HG03025 (cell line): Measurements from ENCODE around the gene POU4F2.

ENCODE experiments used
- ATAC-seq: cut with Tn5 transposase; IDR thresholded peaks from one replicate; pipeline ENCODE4 v1.9.1; 2021; ENCODE audit warnings: mild to moderate bottlenecking, moderate library complexity; ENCODE audit not compliant: unreplicated experiment, low FRiP score

Gene POU4F2

GRCh38 chr4:146638786-146639505 lies at the start of gene POU4F2:
Gene POU4F2, plus strand, starts transcription at chr4:146638893. Its CDS starts 248 bp downstream, at chr4:146639141.
- ATAC-seq: no peak

GRCh38 chr4:146590801-146591200 lies 47.9 kb upstream of the POU4F2 start:
- ATAC-seq: no peak

- ATAC-seq: no peak
These were observed 46.7 kb upstream of the POU4F2 start for GRCh38 chr4:146592019-146592418.

- ATAC-seq: no peak
These were observed 5.8 kb upstream of the POU4F2 start for GRCh38 chr4:146632770-146633470.

GRCh38 chr4:146633471-146633800 lies 5.3 kb upstream of the POU4F2 start:
- ATAC-seq: no peak

GRCh38 chr4:146634825-146635224 lies 3.9 kb upstream of the POU4F2 start:
- no peak for ATAC-seq

GRCh38 chr4:146637621-146638332 lies 916 bp upstream of the POU4F2 start:
- no peak for ATAC-seq

- no peak for ATAC-seq
These were observed 334 bp upstream of the POU4F2 start for GRCh38 chr4:146638333-146638785.

- ATAC-seq: no peak
These were observed 826 bp downstream of the POU4F2 start for GRCh38 chr4:146639506-146639932.

- no peak for ATAC-seq
These were observed 1.4 kb downstream of the POU4F2 start for GRCh38 chr4:146640021-146640464.

- ATAC-seq: no peak
These were observed 1.9 kb downstream of the POU4F2 start for GRCh38 chr4:146640465-146641061.

GRCh38 chr4:146641762-146642161 lies 3.1 kb downstream of the POU4F2 start:
- ATAC-seq: no peak

- ATAC-seq: no peak
These were observed 5.2 kb downstream of the POU4F2 start for GRCh38 chr4:146643812-146644401.

- ATAC-seq: no peak
These were observed 7.2 kb downstream of the POU4F2 start for GRCh38 chr4:146645921-146646320.

- ATAC-seq: no peak
These were observed 8.1 kb downstream of the POU4F2 start for GRCh38 chr4:146646593-146647325.

- no peak for ATAC-seq
These were observed 9.1 kb downstream of the POU4F2 start for GRCh38 chr4:146647615-146648460.

GRCh38 chr4:146648461-146648783 lies 9.7 kb downstream of the POU4F2 start:
- no peak for ATAC-seq

GRCh38 chr4:146649232-146649631 lies 10.5 kb downstream of the POU4F2 start:
- ATAC-seq: no peak

- no peak for ATAC-seq
These were observed 11.3 kb downstream of the POU4F2 start for GRCh38 chr4:146650034-146650433.
